ENCODE data around the gene ITIH4. TPM values are rescaled to one million over a fixed set of nuclear protein-coding genes. Genes with fewer than 3 reads are reported as not detected.

Gene ITIH4
- total RNA-seq, 1 experiment from 2014 or later: 1.7 TPM

- no peak overlapping the region for H3K4me3 ChIP-seq (ENCODE audit: low read depth, low read length, poor library complexity, severe bottlenecking)
- no peaks in the 10 kb centered on the region for H3K4me1 ChIP-seq (ENCODE audit: insufficient read depth, low read length, poor library complexity, severe bottlenecking)
- TF ChIP-seq EZH2 (IDR thresholded peaks at IDR 0.05; ENCODE audit: borderline replicate concordance, low read depth, low read length, poor library complexity, severe bottlenecking): no peak
- TF ChIP-seq, protein P1, sequence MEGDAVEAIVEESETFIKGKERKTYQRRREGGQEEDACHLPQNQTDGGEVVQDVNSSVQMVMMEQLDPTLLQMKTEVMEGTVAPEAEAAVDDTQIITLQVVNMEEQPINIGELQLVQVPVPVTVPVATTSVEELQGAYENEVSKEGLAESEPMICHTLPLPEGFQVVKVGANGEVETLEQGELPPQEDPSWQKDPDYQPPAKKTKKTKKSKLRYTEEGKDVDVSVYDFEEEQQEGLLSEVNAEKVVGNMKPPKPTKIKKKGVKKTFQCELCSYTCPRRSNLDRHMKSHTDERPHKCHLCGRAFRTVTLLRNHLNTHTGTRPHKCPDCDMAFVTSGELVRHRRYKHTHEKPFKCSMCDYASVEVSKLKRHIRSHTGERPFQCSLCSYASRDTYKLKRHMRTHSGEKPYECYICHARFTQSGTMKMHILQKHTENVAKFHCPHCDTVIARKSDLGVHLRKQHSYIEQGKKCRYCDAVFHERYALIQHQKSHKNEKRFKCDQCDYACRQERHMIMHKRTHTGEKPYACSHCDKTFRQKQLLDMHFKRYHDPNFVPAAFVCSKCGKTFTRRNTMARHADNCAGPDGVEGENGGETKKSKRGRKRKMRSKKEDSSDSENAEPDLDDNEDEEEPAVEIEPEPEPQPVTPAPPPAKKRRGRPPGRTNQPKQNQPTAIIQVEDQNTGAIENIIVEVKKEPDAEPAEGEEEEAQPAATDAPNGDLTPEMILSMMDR (conservative IDR thresholded peaks at IDR 0.05; ENCODE audit: low read depth, low read length): no peak
- H3K27ac ChIP-seq (ENCODE audit: low read depth, low read length, poor library complexity, severe bottlenecking): no peak overlapping the region
- intact Hi-C loops (cut with micrococcal nuclease; ENCODE audit: unreplicated experiment): no loop called here
- no peaks in the 10 kb centered on the region for H3K9me3 ChIP-seq (ENCODE audit: low read depth, low read length, poor library complexity, severe bottlenecking)
- no TSS peak for BruUV-seq (replicated peaks)
- no peaks in the 10 kb centered on the region for H3K27me3 ChIP-seq (replicated peaks; ENCODE audit: insufficient read depth, low read depth, low read length, poor library complexity)
- POLR2A ChIA-PET (ENCODE audit: low non-redundant PET): no interaction called here
- CTCF ChIA-PET: no interaction called here
- DNase-seq (ENCODE audit: low spot score): no peak
- no peaks in the 10 kb centered on the region for H3K36me3 ChIP-seq (ENCODE audit: insufficient read depth, low read length, poor library complexity, severe bottlenecking)
Observed at GRCh38 chr3:52835766-52836470, 5.4 kb upstream of the ITIH4 start.

- Histone ChIP-seq H3K27me3 (replicated peaks; ENCODE audit: insufficient read depth, low read depth, low read length, poor library complexity) (no peaks in the 10 kb centered on the region), H3K36me3 (ENCODE audit: insufficient read depth, low read length, poor library complexity, severe bottlenecking) (no peaks in the 10 kb centered on the region), H3K9me3 (ENCODE audit: low read depth, low read length, poor library complexity, severe bottlenecking) (no peaks in the 10 kb centered on the region), H3K27ac (ENCODE audit: low read depth, low read length, poor library complexity, severe bottlenecking) (no peak within 1 kb of the TSS), H3K4me1 (ENCODE audit: insufficient read depth, low read length, poor library complexity, severe bottlenecking) (no peaks in the 10 kb centered on the region), H3K4me3 (ENCODE audit: low read depth, low read length, poor library complexity, severe bottlenecking) (no peak within 1 kb of the TSS)
- intact Hi-C loops (cut with micrococcal nuclease; ENCODE audit: unreplicated experiment): no loop called here
- ChIA-PET CTCF (no interaction called here), POLR2A (ENCODE audit: low non-redundant PET) (no interaction called here)
- BruUV-seq (replicated peaks): no TSS peak
- TF ChIP-seq EZH2 (IDR thresholded peaks at IDR 0.05; ENCODE audit: borderline replicate concordance, low read depth, low read length, poor library complexity, severe bottlenecking): no peak
- TF ChIP-seq, protein P1 (conservative IDR thresholded peaks at IDR 0.05; ENCODE audit: low read depth, low read length): no peak
- no peak for DNase-seq (ENCODE audit: low spot score)
Observed at GRCh38 chr3:52834871-52835501, 4.5 kb upstream of the ITIH4 start, which contains the start of gene MUSTN1. Gene MUSTN1 (minus strand): TSS chr3:52835019. CDS start chr3:52834948, 71 bp downstream.

DNA sequence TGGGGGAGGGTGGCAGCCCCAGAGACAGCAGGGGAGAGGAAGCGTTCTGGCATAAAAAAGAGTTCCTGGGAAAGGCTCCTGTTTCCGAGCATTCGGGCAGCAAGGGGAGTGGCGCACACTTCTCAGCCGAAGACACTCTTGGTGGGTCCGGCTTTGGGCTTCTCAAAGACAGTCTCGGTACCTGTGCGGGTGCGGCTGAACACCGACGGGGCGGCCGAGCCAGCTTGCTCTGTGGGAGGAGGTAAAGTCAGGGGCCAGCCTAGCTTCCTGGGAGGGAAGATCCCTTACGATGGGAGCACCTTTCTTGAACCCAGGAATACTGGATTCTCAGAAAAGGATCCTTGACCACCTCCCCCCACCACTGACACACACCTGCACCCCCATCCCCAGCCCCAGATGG is 2.7 kb upstream of the ITIH4 start:
- Histone ChIP-seq H3K36me3 (ENCODE audit: insufficient read depth, low read length, poor library complexity, severe bottlenecking) (no peaks in the 10 kb centered on the region), H3K4me1 (ENCODE audit: insufficient read depth, low read length, poor library complexity, severe bottlenecking) (no peaks in the 10 kb centered on the region), H3K9me3 (ENCODE audit: low read depth, low read length, poor library complexity, severe bottlenecking) (no peaks in the 10 kb centered on the region), H3K27ac (ENCODE audit: low read depth, low read length, poor library complexity, severe bottlenecking) (no peak overlapping the region), H3K27me3 (replicated peaks; ENCODE audit: insufficient read depth, low read depth, low read length, poor library complexity) (no peaks in the 10 kb centered on the region), H3K4me3 (ENCODE audit: low read depth, low read length, poor library complexity, severe bottlenecking) (no peak overlapping the region)
- ChIA-PET POLR2A (ENCODE audit: low non-redundant PET) (no interaction called here), CTCF (no interaction called here)
- no TSS peak for BruUV-seq (replicated peaks)
- TF ChIP-seq EZH2 (IDR thresholded peaks at IDR 0.05; ENCODE audit: borderline replicate concordance, low read depth, low read length, poor library complexity, severe bottlenecking): no peak
- TF ChIP-seq, protein P1 (conservative IDR thresholded peaks at IDR 0.05; ENCODE audit: low read depth, low read length): no peak
- no peak for DNase-seq (ENCODE audit: low spot score)
- intact Hi-C loops (cut with micrococcal nuclease; ENCODE audit: unreplicated experiment): no loop called here
